CD1c-positive myeloid dendritic cell (primary cell): ENCODE results near the gene SLC39A11.
"Not testable (repeated sequence)": the region's sequence is repeated elsewhere in the genome, so short reads cannot be mapped to it uniquely, and the experiment has no call there.

Experiments
- DNase-seq: peaks from one replicate; pipeline ENCODE4 v3.0.0-alpha.2; 2016; ENCODE audit errors: extremely low spot score

The SLC39A11 gene

DNA sequence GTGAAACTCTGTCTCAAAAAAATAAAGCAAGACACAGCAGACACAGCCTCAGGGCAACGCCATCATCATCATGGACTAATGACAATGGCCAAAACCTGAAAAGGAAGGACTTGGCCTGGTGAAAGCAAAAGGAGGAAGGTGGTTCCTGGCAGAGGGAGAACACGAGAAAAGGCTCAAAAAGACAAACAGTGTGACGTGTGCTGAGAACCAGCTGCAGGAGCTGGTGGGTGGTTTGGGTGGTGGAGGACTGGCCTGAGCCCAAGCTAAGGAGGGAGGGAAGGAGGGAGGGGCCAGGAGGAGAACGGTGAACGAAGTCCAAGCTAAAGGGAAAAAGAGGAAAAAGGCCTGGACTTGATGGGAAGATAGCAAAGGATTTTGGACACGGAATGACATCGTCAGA, 85.1 kb downstream of the SLC39A11 start:
- DNase-seq = no peak

DNA sequence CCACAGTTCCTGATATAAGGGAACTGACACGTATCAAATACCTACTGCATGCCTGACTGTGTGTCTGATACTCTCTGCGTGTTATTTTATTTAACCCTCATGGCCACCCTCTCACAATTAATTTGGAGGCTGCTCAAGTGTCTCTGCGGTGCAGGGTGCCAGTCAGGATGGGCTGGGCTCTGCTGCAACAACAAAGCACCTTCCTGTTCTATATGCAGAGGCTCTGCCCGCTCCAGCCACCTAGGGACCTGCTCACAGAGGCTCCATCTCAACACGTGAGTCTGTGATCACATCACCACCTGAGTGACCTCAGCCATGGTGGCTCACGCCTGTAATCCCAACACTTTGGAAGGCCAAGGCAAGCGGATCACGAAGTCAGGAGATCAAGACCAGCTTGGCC, 87.1 kb downstream of the SLC39A11 start:
- DNase-seq = no peak

DNA sequence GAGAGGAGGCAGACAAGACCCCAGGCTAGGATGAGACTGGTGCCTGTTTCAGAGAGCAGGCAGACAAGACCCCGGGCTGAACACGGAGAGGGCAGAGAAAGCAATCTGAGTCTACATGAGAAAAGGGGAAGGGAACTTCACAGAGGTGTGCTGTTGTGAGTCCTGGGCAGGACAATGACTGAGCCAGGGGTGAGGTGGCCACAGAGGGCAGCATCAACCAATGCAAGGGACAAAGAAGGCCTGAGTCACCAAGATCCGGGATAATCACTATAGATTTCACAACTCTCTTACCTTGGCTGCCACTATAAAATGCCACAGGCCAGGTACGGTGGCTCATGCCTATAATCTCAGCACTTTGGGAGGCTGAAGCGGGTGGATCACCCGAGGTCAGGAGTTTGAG, 89.0 kb downstream of the SLC39A11 start:
- DNase-seq = no peak

DNA sequence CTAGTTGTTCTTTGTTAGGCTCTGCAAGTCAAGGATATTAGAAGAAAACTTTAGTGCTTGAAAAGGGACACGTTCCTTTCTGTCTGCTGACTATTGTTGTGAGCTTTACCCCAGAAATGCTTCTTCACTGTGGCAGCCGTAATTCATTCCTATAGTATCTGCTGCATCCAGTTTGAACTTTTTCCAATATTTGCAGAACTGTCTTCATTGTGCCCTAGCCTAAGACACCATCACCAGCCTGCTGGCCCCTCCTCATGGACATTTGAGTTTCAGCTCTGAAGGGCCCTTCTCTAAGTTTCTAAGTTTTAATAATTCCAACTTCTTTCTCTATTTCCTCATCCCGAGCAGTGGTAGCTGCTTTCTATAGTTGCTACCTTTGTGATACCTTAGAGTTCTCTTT, 91.7 kb downstream of the SLC39A11 start:
- no peak for DNase-seq

DNA sequence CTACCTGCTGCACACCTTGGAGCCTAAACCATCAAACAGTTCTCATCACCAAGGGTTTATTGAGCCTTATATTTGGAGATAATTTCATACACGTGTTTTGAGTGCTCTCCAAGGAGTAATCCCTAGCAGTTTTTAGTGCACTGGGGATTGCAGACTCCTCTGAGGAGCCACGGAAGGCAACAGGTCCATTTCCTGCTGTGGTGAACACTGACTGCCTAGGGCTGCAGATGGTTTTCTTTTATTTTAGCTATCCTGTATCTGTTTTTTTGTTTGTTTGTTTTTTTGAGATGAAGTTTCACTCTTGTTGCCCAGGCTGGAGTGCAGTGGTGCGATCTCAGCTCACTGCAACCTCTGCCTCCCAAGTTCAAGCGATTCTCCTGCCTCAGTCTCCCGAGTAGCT, 93.0 kb downstream of the SLC39A11 start:
- not testable (repeated sequence) for DNase-seq

DNA sequence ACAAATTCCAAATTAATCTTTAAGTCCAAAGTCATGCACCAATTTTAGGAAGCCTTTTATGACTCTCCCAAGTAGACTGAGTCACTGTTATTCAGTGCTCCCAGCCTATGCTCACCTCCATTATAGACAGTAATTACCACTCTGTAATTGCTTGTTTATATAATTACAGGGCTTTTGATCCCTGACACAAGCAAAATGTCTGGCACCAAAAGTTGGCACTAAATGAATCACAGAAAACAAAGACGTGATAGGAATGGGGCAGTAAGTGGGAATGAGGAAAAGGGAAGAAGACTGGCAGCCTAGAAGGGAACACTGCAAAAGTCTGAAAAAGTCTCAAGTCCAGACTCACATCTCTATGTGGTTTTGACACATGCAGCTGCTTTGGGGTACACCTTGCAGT, 94.1 kb downstream of the SLC39A11 start:
- no peak for DNase-seq

DNA sequence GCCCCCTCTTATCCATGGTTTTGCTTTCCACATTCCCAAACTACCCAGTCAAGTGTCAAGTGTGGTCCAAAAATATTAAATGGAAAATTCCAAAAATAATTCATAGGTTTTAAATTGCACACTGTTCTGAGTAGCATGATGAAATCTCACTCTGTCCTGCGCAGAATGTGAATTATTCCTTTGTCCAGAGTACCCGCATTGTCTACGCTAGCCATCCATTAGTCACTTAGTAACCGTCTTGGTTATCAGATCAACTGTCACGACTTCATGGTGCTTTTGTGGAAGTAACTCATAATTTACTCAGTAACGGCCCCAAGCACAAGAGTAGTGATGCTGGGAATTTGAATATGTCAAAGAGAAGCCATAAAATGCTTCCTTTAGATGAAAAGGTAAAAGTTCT, 94.9 kb downstream of the SLC39A11 start:
- no peak for DNase-seq

DNA sequence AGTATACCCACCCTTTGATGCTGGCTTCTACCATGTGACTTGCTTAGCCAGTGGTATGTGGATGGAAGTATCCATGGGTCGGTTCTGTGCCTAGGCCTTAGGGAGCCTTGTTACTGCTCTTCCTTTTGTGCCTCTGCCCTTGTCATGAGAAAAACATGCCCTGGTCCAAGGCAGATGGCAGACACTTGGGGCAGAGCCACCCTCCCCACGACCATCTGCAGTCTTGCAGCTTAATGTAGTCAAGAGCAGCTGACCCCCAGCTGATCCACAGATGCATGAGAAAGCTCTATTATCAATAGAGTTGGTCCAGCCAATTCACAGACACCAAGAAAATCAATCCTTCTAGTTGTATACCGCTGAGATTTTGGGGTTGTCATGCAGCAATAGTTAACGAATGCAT, 95.7 kb downstream of the SLC39A11 start:
- no peak for DNase-seq

DNA sequence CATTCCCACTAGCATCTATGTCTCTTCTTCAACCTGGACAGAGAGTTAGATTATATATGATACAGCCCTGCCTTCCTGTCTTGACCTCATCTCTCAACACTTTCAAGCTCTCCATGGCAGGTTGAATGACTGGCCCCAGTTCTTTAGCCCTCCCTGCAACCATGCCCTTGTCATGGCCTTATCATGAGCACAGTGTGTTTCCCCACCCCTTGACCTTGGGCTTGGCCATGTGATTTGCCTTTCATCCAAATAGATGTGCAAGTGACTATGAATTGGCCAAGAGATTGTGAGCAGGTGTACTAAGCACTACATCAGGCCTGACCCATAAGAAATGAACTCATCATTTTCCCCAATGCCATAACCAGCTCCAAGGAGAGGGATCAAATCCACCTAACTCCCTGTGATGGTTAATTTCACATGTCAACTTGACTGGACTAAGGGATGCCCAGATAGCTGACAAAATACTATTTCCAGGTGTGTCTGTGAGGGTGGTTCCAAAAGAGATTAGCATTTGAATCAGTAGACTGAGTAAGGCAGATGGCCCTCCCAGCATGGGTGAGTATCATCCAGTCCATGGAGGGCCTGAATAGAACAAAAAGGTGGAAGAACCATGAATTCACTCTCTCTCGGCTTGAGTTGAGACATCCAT, 97.4 kb downstream of the SLC39A11 start:
- no peak for DNase-seq

DNA sequence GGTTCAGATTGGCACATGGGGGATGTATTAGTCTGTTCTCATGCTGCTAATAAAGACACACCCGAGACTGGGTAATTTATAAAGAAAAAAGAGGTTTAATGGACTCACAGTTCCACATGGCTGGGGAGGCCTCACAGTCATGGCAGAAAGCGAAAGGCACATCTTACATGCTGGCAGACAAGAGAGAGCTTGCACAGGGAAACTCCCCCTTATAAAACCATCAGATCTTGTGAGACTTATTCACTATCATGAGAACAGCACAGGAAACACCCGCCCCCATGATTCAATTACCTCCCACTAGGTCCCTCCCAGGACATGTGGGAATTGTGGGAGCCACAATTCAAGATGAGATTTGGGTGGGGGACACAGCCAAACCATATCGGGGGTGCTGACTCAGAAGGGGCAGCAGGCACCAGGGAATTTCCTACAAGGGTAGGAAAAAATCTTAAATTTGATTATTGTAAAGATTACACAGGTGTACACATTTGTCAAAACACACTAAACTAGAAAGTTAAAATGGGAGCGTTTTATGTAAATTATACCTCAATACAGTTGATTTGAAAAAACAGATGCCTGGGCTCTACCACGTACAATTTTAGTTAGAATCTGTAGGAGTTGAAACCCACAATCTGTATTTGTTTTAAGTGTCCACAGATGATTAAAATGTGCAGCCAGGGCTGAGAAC, 99.6 kb downstream of the SLC39A11 start:
- not testable (repeated sequence) for DNase-seq

DNA sequence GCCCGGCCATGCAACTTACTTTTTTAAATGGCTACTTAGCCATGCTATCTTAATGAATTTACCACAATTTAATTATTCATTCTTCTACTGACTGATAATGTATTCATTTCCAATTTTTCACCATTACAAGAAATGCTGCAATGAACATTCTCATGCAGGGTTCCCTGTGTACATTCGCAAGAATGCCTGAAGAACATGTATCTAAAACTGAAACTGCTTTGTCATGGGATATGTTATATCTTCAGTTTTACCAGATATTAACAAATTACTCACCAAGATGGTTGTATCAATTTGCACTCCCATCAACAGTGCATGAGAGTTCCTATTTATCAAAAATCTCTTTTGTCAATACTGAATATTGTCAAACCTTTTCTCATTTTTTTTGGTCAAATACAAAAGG, 100.8 kb downstream of the SLC39A11 start:
- no peak for DNase-seq

DNA sequence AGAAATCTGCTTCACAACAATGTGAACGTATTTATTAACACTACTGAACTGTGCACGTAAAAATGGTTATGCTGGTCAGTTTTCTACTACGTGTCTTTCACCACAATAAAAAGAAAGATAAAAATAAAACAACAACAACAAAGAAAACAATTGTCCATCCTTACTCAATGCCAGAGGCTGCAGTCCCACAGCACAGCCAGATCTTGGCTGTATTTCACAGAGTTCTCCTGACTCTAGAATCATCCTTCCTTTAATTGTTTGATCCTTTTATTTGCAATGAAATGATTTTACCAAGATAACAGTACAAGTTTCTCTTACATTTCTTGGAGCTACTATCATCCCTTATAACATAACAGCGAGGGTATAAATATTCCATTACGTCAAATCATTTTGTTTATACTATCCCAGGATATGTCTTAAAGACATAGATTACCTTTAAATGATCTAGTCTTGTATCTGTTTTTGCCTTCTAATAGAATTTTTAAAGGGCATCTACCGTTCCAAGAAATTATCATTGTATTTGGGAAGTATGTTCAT, 103.3 kb downstream of the SLC39A11 start:
- DNase-seq = no peak

DNA sequence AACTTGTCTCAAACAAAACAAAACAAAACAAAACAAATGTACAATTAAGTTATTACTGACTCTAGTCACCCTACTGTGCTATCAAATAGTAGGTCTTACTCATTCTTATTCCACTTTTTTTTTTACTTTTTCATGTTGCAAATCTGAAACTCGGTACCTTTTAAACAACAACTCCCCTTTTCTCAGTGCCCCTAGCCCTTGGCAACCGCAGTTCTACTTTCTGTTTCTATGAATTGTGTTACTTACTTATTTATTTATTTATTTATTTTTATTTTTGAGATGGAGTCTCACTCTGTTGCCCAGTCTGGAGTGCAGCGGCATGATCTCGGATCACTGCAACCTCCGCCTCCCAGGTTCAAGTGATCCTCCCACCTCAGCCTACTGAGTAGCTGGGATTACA, 104.0 kb downstream of the SLC39A11 start:
- DNase-seq = no peak

DNA sequence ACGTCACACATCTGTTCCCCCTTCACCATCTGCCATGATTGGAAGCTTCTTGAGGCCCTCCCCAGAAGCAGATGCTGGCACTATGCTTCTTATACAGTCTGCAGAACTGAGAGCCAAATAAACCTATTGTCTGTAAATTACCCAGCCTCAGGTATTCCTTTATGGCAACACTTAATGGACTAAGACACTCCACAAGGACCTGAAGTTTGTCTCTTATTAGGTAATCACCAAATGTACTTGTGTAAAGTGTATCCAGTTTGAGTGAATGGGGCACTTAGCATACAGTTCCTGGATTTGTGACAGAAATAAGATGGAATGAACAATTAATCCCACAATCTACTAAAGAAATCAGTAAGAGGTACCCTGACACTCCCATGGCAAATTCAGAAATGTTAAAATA, 105.3 kb downstream of the SLC39A11 start:
- no peak for DNase-seq

DNA sequence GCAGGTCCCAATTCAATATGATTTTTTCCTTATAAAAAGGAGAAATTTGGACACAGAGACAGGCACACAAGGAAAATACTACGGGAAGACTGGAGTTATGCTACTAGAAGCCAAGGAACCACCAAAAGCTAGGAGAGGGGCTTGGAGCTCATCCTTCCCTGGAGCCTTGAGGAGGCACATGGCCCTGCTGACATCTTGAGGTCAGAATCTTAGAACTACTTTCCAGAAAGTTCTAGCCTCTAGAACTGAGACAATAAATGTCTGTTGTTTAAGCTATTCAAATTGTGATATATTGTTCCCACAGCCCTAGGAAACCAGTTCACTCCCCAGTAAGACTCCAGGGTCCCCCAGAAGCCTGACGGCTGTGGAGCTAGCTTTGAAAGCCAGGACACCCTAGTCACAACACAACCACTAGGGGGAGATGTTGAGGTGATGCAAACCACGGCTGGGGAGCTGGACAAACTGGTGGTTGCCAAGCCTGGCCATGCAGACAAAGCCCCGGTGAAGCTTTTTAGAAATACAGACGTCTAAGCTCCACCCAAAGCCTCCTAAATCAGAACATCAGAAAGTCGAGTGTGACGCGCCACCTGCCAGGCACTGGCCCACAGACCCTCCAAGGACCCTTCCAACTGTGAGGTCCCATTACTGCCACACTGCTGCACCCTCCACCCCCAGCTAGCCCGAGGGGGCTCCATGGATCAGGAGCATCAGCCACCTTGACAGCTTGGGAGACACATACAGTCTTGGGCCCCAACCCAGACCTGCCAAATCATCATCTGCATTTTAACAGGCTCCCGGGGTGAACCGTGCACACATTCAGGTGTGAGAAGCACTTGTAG, 106.4 kb downstream of the SLC39A11 start:
- peak; percentile 72 for DNase-seq

DNA sequence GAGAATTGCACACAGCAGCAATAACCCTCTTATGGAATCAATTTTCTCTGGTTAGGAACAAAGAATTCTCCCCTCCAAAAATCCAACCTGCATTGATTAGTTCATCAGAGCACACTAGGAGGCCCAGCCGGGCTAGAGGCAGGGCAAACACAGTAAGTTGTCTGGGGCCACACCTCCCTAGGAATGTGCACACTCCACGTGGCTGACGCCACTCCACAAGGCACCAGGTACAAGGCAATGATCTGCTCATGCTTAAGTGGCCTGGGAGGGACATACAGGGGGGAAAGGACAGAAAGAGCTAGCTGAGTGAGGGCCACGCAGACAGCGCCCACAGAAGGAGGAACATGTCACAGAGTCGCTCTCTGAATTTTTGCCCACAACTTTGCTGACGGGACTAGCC, 107.6 kb downstream of the SLC39A11 start:
- DNase-seq = no peak

DNA sequence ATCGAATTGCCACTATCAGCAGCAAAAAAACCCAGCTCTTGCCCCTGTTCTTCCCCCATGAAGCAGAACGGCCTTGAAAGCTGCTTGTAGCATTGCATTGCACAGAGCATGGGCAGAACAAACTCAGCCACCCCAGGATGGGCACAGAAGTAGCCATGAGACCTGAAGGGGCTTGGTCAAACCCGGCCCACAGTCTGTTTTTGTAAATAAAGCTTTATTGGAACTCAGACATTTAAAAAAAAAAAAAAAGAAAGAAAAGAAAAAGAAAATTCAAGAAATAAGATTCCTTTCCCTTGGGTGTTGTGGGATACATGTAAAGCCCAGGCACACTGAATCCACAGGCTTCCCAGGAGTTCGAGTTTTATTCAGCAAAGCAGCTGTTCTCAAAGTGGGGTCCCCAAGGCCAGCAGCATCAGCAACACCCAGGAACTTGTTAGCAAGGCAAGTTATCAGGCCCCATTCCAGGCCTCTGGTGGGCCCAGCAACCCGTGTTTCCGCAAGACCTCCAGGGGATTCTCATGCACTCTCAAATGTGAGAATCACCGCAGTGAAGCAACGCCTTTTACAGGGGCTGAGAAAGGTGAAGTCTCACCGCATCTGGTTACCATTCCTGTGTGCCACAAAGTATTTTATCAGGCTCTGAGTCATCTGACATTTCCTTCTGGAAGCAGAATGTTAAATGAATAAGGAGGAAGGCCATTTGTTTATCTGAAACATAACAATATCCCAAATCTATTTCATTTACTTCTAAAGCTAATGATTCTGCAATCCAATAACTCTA, 108.2 kb downstream of the SLC39A11 start:
- DNase-seq = no peak

DNA sequence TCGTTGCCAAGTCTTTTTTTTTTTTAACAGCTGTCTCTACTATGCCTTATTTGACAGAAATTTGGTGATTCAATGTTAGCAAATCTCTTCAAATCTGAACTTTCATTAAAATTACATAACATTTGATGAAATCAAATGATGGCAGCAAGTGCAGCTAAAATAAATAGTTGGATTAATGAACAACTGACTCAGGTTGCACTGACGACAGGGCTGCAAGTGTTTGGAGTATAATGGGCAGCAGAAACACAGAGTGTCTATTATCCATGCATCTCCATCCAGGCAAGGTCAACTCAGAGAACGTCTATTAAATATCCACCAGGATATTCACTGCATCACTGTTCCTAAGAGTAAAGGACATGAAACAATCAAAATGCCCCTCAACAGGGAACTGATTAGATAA, 109.8 kb downstream of the SLC39A11 start:
- no peak for DNase-seq

DNA sequence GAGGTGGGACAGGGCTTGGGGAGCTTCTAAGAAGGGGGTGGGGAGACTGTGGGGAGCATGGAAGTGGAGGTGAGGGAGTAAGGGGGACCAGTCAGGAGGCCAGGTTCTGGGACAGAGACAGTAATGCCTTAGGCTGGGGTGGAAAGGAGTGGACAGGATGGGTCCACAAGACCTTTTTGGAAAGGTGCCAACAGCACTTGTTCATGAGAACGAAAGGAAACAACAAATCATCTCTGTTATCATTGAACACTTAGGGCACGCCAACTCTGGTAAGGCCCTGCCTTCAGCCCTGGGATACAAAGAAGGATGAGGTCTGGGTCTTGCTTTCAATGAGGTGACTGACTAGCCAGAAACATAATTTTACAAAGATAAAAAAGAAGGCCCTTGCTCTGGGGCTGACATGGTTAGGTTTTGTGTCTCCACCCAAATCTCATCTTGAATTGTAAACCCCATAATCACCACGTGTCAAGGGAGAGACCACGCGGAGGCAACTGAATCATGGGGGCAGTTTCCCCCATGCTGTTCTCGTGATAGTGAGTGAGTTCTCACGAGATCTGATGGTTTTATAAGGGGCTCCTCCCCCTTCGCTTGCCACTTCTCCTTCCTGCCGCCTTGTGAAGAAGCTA, 113.8 kb downstream of the SLC39A11 start:
- no peak for DNase-seq

DNA sequence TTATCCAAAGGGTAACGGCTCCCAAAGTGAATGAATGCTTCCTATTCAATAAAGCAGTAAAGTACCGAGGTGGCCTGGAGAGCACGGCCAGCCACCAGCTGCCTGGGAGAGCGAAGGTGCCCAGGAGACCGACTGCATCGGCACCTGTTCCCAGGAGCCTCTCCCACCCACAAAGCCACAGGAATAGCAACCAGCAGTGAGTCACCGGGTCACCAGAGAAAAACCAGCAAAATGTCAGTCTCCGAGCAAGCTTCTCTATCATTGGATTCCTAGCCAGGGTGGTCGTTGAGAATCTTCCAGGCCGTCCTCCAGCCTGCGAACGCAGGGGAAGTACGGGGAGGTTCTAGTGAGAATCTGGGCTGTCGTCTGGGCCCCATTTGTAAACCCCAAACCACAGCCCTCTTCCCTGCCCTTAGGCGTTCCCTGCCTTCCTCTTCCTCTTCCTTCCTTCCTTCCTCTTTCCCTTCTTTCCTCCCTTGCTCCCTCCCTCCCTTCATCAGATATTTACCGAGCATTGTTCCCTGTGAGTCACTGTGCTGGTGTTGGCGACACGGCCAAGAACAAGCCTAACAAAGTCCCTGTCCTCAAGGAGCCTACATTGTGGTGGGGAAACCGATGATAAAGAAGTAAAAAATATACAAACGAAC, 114.6 kb downstream of the SLC39A11 start:
- no peak for DNase-seq
